DOHH2 (cell line): ENCODE measurements around the gene SNX9.

Experiments
- CTCF ChIP-seq: fragments of 200-600 bp; sonication (generic); IDR thresholded peaks from one replicate; pipeline ENCODE4 v1.5.1; 2014; ENCODE audit warnings: antibody characterized with exemption, mild to moderate bottlenecking, low read depth, low read length; ENCODE audit not compliant: poor library complexity, severe bottlenecking
- EZH2phosphoT487 ChIP-seq: fragments of 200-600 bp; sonication (generic); IDR thresholded peaks from 2 replicates; pipeline ENCODE4 v1.6.1; 2017; ENCODE audit warnings: borderline replicate concordance, mild to moderate bottlenecking, antibody characterized with exemption, low read length, moderate library complexity, mixed read lengths

DNA sequence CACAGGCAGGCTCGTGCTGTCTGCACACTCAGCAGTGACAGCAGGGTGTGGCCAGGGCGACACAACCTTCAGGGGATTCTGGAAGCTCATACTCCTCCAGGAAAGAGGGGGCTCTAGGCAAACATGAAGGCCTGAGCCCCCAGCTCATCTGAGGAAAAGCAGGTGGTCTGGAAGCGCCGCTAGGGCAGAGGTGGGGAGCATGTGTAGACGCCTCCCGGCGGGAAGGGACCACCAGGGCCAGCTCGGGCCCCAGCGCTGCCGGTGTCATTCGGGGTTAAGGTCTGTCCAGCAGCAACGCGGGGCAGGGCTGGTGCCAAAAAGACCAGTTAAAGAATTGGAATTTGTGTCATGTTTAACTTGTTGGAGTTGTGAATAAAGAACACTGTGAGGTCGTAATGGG is 119.3 kb downstream of the SNX9 start:
- TF ChIP-seq CTCF (no peak), EZH2phosphoT487 (no peak)
